Liver (tissue), 9 donors: ENCODE measurements around the gene DUSP10. TPM values are rescaled to one million over a fixed set of nuclear protein-coding genes. Genes with fewer than 3 reads are reported as not detected.

Source experiments
- DNase-seq: peaks from one replicate; pipeline ENCODE4 v3.0.0-alpha.2; 2017; ENCODE audit warnings: low spot score
- H3K27ac ChIP-seq, 2 donors: one replicate each; pipeline ENCODE4 v1.7.0; 2013; ENCODE audit warnings: inconsistent platforms in 2 of 2, low read length in 2 of 2, control low read depth in 1 of 2, low read depth in 1 of 2, mild to moderate bottlenecking in 1 of 2
- H3K27me3 ChIP-seq, 4 donors: one replicate each; pipeline versions ENCODE4 v1.6.1 to v1.7.0; 2013; ENCODE audit warnings: low read length in 3 of 4, inconsistent platforms in 1 of 4, mild to moderate bottlenecking in 1 of 4, moderate library complexity in 1 of 4; ENCODE audit not compliant: control insufficient read depth in 4 of 4, insufficient read depth in 4 of 4
- H3K36me3 ChIP-seq, 4 donors: one replicate each; pipeline versions ENCODE4 v1.6.1 to v1.7.0; 2013; ENCODE audit warnings: low read length in 3 of 4, mild to moderate bottlenecking in 3 of 4, low read depth in 1 of 4, moderate library complexity in 1 of 4; ENCODE audit not compliant: control insufficient read depth in 4 of 4, insufficient read depth in 3 of 4
- H3K4me1 ChIP-seq, 4 donors: one replicate each; pipeline versions ENCODE4 v1.6.1 to v1.7.0; 2013; ENCODE audit warnings: low read length in 3 of 4, mild to moderate bottlenecking in 3 of 4, moderate library complexity in 1 of 4; ENCODE audit not compliant: control insufficient read depth in 4 of 4, insufficient read depth in 4 of 4
- H3K4me3 ChIP-seq, 3 donors: one replicate each; pipeline versions ENCODE4 v1.6.1 to v1.7.0; 2013; ENCODE audit warnings: low read length in 3 of 3, control low read depth in 1 of 3, low read depth in 1 of 3, mild to moderate bottlenecking in 1 of 3
- H3K9ac ChIP-seq, 2 donors: one replicate each; pipeline ENCODE4 v1.7.0; 2013; ENCODE audit warnings: low read length in 2 of 2, mild to moderate bottlenecking in 2 of 2, moderate library complexity in 2 of 2, control low read depth in 1 of 2, low read depth in 1 of 2
- H3K9me3 ChIP-seq, 4 donors: one replicate each; pipeline versions ENCODE4 v1.6.1 to v1.7.0; 2013; ENCODE audit warnings: low read length in 3 of 4; ENCODE audit not compliant: control insufficient read depth in 4 of 4
- EGR1 ChIP-seq, 2 donors: IDR thresholded peaks; 2 replicates each; pipeline ENCODE4 v1.6.1; 2016 to 2018; ENCODE audit warnings: antibody characterized with exemption in 2 of 2, low read depth in 2 of 2
- FOXA1 ChIP-seq: IDR thresholded peaks from 2 replicates; pipeline ENCODE4 v1.6.1; 2016; ENCODE audit warnings: antibody characterized with exemption
- FOXA2 ChIP-seq: IDR thresholded peaks from 2 replicates; pipeline ENCODE4 v1.6.1; 2016; ENCODE audit warnings: antibody characterized with exemption
- GABPA ChIP-seq, 2 donors: IDR thresholded peaks in 1 of 2; conservative IDR thresholded peaks in 1 of 2; 2 replicates each; pipeline ENCODE4 v1.6.1; 2016; ENCODE audit warnings: antibody characterized with exemption in 2 of 2, mild to moderate bottlenecking in 1 of 2, moderate library complexity in 1 of 2
- HNF4A ChIP-seq, 2 donors: conservative IDR thresholded peaks; 2 replicates each; pipeline ENCODE4 v1.6.1; 2016; ENCODE audit warnings: antibody characterized with exemption in 2 of 2, mild to moderate bottlenecking in 2 of 2
- HNF4G ChIP-seq: IDR thresholded peaks from 2 replicates; pipeline ENCODE4 v1.6.1; 2016; ENCODE audit warnings: antibody characterized with exemption
- JUND ChIP-seq, 2 donors: IDR thresholded peaks; 2 replicates each; pipeline ENCODE4 v1.6.1; 2016; ENCODE audit warnings: antibody characterized with exemption in 2 of 2
- NR2F2 ChIP-seq: IDR thresholded peaks from 2 replicates; pipeline ENCODE4 v1.6.1; 2016; ENCODE audit warnings: antibody characterized with exemption
- RAD21 ChIP-seq, 2 donors: IDR thresholded peaks; 2 replicates each; pipeline ENCODE4 v1.6.1; 2016; ENCODE audit warnings: antibody characterized with exemption in 2 of 2, mild to moderate bottlenecking in 2 of 2
- RXRA ChIP-seq, 2 donors: IDR thresholded peaks; 2 replicates each; pipeline ENCODE4 v1.6.1; 2017 to 2018; ENCODE audit warnings: antibody characterized with exemption in 2 of 2, mild to moderate bottlenecking in 1 of 2
- SP1 ChIP-seq: IDR thresholded peaks from 2 replicates; pipeline ENCODE4 v1.6.1; 2018; ENCODE audit warnings: antibody characterized with exemption, mild to moderate bottlenecking
- TAF1 ChIP-seq: conservative IDR thresholded peaks from 2 replicates; pipeline ENCODE4 v1.6.1; 2016; ENCODE audit warnings: antibody characterized with exemption, mild to moderate bottlenecking
- YY1 ChIP-seq: IDR thresholded peaks from 2 replicates; pipeline ENCODE4 v1.6.1; 2016; ENCODE audit warnings: antibody characterized with exemption, mild to moderate bottlenecking
- polyA plus RNA-seq, 2 donors: library from polyadenylated mRNA; stranded (reverse) in 1 of 2; unstranded in 1 of 2; fragments of 200-250 nt in 1 of 2; fragments of >200 nt in 1 of 2; fragmentation: Nextera tagmentation in 1 of 2; extraction: Ambion mirVana in 1 of 2; gene quantifications; one replicate each; pipeline versions ENCODE4 v1.2.1 to v1.2.3, GENCODE V29; 2013 to 2015
- total RNA-seq, 2 donors: library from RNA; depleted of rRNA; stranded (reverse); fragments of >200 nt; gene quantifications; one replicate each; pipeline ENCODE4 v1.2.3, GENCODE V29; 2014
- TF ChIP-seq, protein P1 (sequence below): IDR thresholded peaks from 2 replicates; pipeline ENCODE4 v1.6.1; 2016; ENCODE audit warnings: antibody characterized with exemption
- TF ChIP-seq, protein P2 (sequence below): IDR thresholded peaks from 2 replicates; pipeline ENCODE4 v1.6.1; 2016; ENCODE audit warnings: antibody characterized with exemption
- TF ChIP-seq, protein P3 (sequence below): fragments of 150-350 bp; IDR thresholded peaks from 2 replicates; pipeline ENCODE4 v1.5.1; 2017; ENCODE audit warnings: improper control_type of control experiment, low read depth, low read length; ENCODE audit not compliant: missing input control
- TF ChIP-seq, protein P4 (sequence below): IDR thresholded peaks from 2 replicates; pipeline ENCODE4 v1.6.1; 2016; ENCODE audit warnings: antibody characterized with exemption
- TF ChIP-seq, protein P5 (sequence below): IDR thresholded peaks from 2 replicates; pipeline ENCODE4 v1.6.1; 2016; ENCODE audit warnings: antibody characterized with exemption, mild to moderate bottlenecking
- donor health status: healthy.
- donor health status: healthy.
- donor health status: healthy.
- donor health status: healthy.
- donor health status: healthy.

Gene DUSP10
- total and polyA plus RNA-seq, 4 donors: 6.7 to 15.4 (median 10.7) TPM

DNA sequence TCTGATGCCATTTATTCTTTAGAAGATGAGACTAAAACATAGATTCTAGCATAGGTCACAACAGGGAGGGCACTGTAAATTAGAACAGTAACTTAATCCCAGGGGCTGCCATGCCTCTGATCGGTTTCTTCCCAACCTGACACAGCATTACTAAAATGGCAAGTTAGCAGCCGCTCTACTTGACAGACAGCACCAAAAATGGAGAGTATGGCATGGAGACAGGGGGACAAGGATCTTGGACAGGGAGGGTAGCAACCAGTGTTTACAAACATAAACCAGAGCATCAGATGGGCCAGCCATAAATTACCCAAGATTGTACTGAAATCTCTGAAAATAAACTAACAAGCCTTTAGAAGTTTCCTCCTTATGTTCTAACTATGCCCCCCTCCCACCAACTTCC lies 5.9 kb downstream of the DUSP10 start (continued):
- TF ChIP-seq, protein P1, sequence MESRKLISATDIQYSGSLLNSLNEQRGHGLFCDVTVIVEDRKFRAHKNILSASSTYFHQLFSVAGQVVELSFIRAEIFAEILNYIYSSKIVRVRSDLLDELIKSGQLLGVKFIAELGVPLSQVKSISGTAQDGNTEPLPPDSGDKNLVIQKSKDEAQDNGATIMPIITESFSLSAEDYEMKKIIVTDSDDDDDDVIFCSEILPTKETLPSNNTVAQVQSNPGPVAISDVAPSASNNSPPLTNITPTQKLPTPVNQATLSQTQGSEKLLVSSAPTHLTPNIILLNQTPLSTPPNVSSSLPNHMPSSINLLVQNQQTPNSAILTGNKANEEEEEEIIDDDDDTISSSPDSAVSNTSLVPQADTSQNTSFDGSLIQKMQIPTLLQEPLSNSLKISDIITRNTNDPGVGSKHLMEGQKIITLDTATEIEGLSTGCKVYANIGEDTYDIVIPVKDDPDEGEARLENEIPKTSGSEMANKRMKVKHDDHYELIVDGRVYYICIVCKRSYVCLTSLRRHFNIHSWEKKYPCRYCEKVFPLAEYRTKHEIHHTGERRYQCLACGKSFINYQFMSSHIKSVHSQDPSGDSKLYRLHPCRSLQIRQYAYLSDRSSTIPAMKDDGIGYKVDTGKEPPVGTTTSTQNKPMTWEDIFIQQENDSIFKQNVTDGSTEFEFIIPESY: no peak
- TF ChIP-seq HNF4G (no peak), GABPA (IDR thresholded peaks at IDR 0.05 in 1 of 2, conservative IDR thresholded peaks at IDR 0.05 in 1 of 2) (no peak), YY1 (no peak), SP1 (no peak), HNF4A (conservative IDR thresholded peaks at IDR 0.05) (no peak), RXRA (IDR thresholded peaks at IDR 0.05) (no peak), NR2F2 (no peak), EGR1 (IDR thresholded peaks at IDR 0.05; ENCODE audit: low read depth in 2 of 2) (no peak), FOXA2 (no peak)

DNA sequence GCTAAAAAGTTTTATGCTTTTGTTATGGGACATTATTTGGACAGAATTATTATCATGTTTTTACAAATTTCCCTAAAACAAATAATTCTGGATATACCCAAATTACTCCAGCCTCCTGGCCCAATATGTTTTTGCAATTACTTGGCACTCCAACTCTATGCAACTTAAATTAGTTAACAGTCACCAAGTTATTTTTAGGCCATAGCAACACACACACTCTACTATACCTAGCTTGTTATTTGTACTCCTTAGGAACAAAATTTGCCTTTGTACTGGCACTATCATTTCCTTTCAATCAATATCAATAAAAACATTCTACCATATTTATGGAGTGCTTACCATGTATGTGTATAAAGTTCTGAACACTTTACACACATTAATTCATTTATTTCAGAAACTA lies 7.7 kb downstream of the DUSP10 start:
- peaks cover 2 to 26% (median 12%) of the 10 kb centered on the region in 4 donors for H3K36me3 ChIP-seq
- H3K9ac ChIP-seq: no peak overlapping the region
- H3K27me3 ChIP-seq: no peaks in the 10 kb centered on the region
- DNase-seq: no peak
- no peak overlapping the region for H3K4me3 ChIP-seq
- H3K4me1 ChIP-seq: peaks cover 10 to 60% (median 51%) of the 10 kb centered on the region in 4 donors
- no peak for TF ChIP-seq JUND (IDR thresholded peaks at IDR 0.05)
- TF ChIP-seq, protein P2, sequence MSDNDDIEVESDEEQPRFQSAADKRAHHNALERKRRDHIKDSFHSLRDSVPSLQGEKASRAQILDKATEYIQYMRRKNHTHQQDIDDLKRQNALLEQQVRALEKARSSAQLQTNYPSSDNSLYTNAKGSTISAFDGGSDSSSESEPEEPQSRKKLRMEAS: no peak
- no peak for TF ChIP-seq FOXA2
- TF ChIP-seq FOXA1: no peak
- TF ChIP-seq, protein P1: no peak
- TF ChIP-seq HNF4A (conservative IDR thresholded peaks at IDR 0.05): no peak
- TF ChIP-seq, protein P3, sequence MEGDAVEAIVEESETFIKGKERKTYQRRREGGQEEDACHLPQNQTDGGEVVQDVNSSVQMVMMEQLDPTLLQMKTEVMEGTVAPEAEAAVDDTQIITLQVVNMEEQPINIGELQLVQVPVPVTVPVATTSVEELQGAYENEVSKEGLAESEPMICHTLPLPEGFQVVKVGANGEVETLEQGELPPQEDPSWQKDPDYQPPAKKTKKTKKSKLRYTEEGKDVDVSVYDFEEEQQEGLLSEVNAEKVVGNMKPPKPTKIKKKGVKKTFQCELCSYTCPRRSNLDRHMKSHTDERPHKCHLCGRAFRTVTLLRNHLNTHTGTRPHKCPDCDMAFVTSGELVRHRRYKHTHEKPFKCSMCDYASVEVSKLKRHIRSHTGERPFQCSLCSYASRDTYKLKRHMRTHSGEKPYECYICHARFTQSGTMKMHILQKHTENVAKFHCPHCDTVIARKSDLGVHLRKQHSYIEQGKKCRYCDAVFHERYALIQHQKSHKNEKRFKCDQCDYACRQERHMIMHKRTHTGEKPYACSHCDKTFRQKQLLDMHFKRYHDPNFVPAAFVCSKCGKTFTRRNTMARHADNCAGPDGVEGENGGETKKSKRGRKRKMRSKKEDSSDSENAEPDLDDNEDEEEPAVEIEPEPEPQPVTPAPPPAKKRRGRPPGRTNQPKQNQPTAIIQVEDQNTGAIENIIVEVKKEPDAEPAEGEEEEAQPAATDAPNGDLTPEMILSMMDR: no peak
- TF ChIP-seq, protein P4, sequence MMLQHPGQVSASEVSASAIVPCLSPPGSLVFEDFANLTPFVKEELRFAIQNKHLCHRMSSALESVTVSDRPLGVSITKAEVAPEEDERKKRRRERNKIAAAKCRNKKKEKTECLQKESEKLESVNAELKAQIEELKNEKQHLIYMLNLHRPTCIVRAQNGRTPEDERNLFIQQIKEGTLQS: no peak
- no peak for TF ChIP-seq NR2F2
- TF ChIP-seq RAD21 (IDR thresholded peaks at IDR 0.05): no peak
- TF ChIP-seq EGR1 (IDR thresholded peaks at IDR 0.05; ENCODE audit: low read depth in 2 of 2): no peak
- TF ChIP-seq TAF1: no peak
- TF ChIP-seq RXRA (IDR thresholded peaks at IDR 0.05): no peak
- TF ChIP-seq, protein P5, sequence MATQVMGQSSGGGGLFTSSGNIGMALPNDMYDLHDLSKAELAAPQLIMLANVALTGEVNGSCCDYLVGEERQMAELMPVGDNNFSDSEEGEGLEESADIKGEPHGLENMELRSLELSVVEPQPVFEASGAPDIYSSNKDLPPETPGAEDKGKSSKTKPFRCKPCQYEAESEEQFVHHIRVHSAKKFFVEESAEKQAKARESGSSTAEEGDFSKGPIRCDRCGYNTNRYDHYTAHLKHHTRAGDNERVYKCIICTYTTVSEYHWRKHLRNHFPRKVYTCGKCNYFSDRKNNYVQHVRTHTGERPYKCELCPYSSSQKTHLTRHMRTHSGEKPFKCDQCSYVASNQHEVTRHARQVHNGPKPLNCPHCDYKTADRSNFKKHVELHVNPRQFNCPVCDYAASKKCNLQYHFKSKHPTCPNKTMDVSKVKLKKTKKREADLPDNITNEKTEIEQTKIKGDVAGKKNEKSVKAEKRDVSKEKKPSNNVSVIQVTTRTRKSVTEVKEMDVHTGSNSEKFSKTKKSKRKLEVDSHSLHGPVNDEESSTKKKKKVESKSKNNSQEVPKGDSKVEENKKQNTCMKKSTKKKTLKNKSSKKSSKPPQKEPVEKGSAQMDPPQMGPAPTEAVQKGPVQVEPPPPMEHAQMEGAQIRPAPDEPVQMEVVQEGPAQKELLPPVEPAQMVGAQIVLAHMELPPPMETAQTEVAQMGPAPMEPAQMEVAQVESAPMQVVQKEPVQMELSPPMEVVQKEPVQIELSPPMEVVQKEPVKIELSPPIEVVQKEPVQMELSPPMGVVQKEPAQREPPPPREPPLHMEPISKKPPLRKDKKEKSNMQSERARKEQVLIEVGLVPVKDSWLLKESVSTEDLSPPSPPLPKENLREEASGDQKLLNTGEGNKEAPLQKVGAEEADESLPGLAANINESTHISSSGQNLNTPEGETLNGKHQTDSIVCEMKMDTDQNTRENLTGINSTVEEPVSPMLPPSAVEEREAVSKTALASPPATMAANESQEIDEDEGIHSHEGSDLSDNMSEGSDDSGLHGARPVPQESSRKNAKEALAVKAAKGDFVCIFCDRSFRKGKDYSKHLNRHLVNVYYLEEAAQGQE: no peak
- no peak for TF ChIP-seq SP1
- no peak for TF ChIP-seq HNF4G
- no peak for TF ChIP-seq YY1
- TF ChIP-seq GABPA (IDR thresholded peaks at IDR 0.05 in 1 of 2, conservative IDR thresholded peaks at IDR 0.05 in 1 of 2): no peak
- no peaks in the 10 kb centered on the region for H3K9me3 ChIP-seq
- H3K27ac ChIP-seq: no peak overlapping the region
